Aorta (tissue), 5 donors: ENCODE measurements around the gene CAMSAP2. TPM values are rescaled to one million over a fixed set of nuclear protein-coding genes. Genes with fewer than 3 reads are reported as not detected.
A peak's percentile ranks its signal among the peaks of the same experiment; 100 is the strongest.

Experiments
- ATAC-seq: fragments of 200-7000 bp; cut with Tn5 transposase; one replicate; pipeline ENCODE4 v1.9.1; 2022; ENCODE audit warnings: moderate library complexity; ENCODE audit not compliant: low FRiP score
- DNase-seq, 2 donors: peaks; one replicate each; pipeline ENCODE4 v3.0.0-alpha.2; 2020
- H3K27ac ChIP-seq, 2 donors: one replicate each; pipeline ENCODE4 v1.5.1; 2013; ENCODE audit warnings: low read length in 2 of 2, mild to moderate bottlenecking in 2 of 2, moderate library complexity in 2 of 2, control low read depth in 1 of 2, inconsistent platforms in 1 of 2, low read depth in 1 of 2
- H3K27me3 ChIP-seq, 2 donors: one replicate each; pipeline ENCODE4 v1.6.1; 2013; ENCODE audit warnings: control low read depth in 1 of 2, low read length in 1 of 2, mild to moderate bottlenecking in 1 of 2, moderate library complexity in 1 of 2; ENCODE audit not compliant: insufficient read depth in 2 of 2, control insufficient read depth in 1 of 2
- H3K36me3 ChIP-seq, 2 donors: one replicate each; pipeline ENCODE4 v1.6.1; 2013; ENCODE audit warnings: control low read depth in 1 of 2, low read length in 1 of 2, mild to moderate bottlenecking in 1 of 2; ENCODE audit not compliant: insufficient read depth in 2 of 2, control insufficient read depth in 1 of 2
- H3K4me1 ChIP-seq, 2 donors: one replicate each; pipeline ENCODE4 v1.6.1; 2013; ENCODE audit warnings: low read length in 2 of 2, control low read depth in 1 of 2, mild to moderate bottlenecking in 1 of 2, moderate library complexity in 1 of 2; ENCODE audit not compliant: insufficient read depth in 2 of 2, control insufficient read depth in 1 of 2
- H3K4me3 ChIP-seq, 2 donors: one replicate each; pipeline ENCODE4 v1.5.1; 2013; ENCODE audit warnings: low read length in 2 of 2, control low read depth in 1 of 2, mild to moderate bottlenecking in 1 of 2
- H3K9me3 ChIP-seq: one replicate; pipeline ENCODE4 v1.6.1; 2013; ENCODE audit warnings: mild to moderate bottlenecking, low read length; ENCODE audit not compliant: control insufficient read depth
- WGBS, 2 donors: extraction: QIAGEN DNeasy Blood & Tissue Kit; methylation state at CpG; one replicate each; pipeline ENCODE4 v1.1.7; 2013; 5-methylcytosine and 5-hydroxymethylcytosine counted together
- intact Hi-C, 2 donors: fragments of 100-400 bp; cut with DNase I; formaldehyde crosslinking; loops; one replicate each; pipeline versions ENCODE4 v1.14.2 to v1.15.0; 2022
- polyA plus RNA-seq, 2 donors: library from polyadenylated mRNA; stranded (reverse); fragments of 200-250 nt; gene quantifications; one replicate each; pipeline ENCODE4 v1.2.3, GENCODE V29; 2013
- total RNA-seq, 2 donors: library from RNA; stranded (reverse); fragmentation: NEBNext Ultra II Directional; extraction: Animal tissue kit (Norgen Biotek cat#: 25700); gene quantifications; one replicate each; pipeline ENCODE4 v1.2.1, GENCODE V29; 2021
- donor health status: healthy with polysubstance abuse.
- donor health status: Bipolar disorder and iron deficiency.
- donor health status: DM: no; HTN: no; CAD: no.
- donor health status: DM: no; HTN: no; CAD: no.
- donor health status: DM: yes; HTN: yes; CAD: no.

Gene CAMSAP2
- total and polyA plus RNA-seq, 4 donors = 10.1 to 51.9 (median 31.9) TPM

GRCh38 chr1:200771625-200772555 lies 33.2 kb downstream of the CAMSAP2 start:
- Histone ChIP-seq H3K27me3 (no peaks in the 10 kb centered on the region), H3K4me3 (no peak overlapping the region), H3K9me3 (no peaks in the 10 kb centered on the region), H3K27ac (no peak overlapping the region), H3K4me1 (no peaks in the 10 kb centered on the region), H3K36me3 (peaks cover 0 to 3% of the 10 kb centered on the region in 2 donors)
- ATAC-seq (no peak), DNase-seq (no peak)
- intact Hi-C loops = no loop called here
- 95 to 97% methylated on average over 5 of the region's 5 CpGs for WGBS, 2 donors

GRCh38 chr1:200774311-200774710 lies 35.6 kb downstream of the CAMSAP2 start:
- Histone ChIP-seq H3K9me3 (no peaks in the 10 kb centered on the region), H3K4me3 (no peak overlapping the region), H3K27me3 (no peaks in the 10 kb centered on the region), H3K4me1 (peaks cover 0 to 4% of the 10 kb centered on the region in 2 donors), H3K27ac (peak overlapping the region in 1 of 2 donors; percentile 43), H3K36me3 (no peaks in the 10 kb centered on the region)
- intact Hi-C loops = no loop called here
- DNase-seq (no peak), ATAC-seq (no peak)
- WGBS, 2 donors = 31 to 34% methylated on average over 2 of the region's 2 CpGs

- no peak for ATAC-seq
Measured at GRCh38 chr1:200774735-200775444, 36.2 kb downstream of the CAMSAP2 start.

GRCh38 chr1:200775850-200776249 lies 37.2 kb downstream of the CAMSAP2 start:
- H3K9me3 ChIP-seq = no peaks in the 10 kb centered on the region
- H3K27me3 ChIP-seq = no peaks in the 10 kb centered on the region
- ATAC-seq = no peak
- DNase-seq = no peak
- intact Hi-C loops = no loop called here
- peaks cover 0 to 5% of the 10 kb centered on the region in 2 donors for H3K4me1 ChIP-seq
- H3K27ac ChIP-seq = no peak overlapping the region
- H3K4me3 ChIP-seq = no peak overlapping the region
- no peaks in the 10 kb centered on the region for H3K36me3 ChIP-seq

More at GRCh38 chr1:200774735-200775444, 36.2 kb downstream of the CAMSAP2 start:
- Histone ChIP-seq H3K4me3 (no peak overlapping the region), H3K27ac (peak overlapping the region; percentile 6 to 43), H3K4me1 (peaks cover 0 to 5% of the 10 kb centered on the region in 2 donors), H3K9me3 (no peaks in the 10 kb centered on the region), H3K36me3 (no peaks in the 10 kb centered on the region), H3K27me3 (no peaks in the 10 kb centered on the region)
- WGBS, 2 donors = 86 to 88% methylated on average over 2 of the region's 2 CpGs
- no peak for DNase-seq
- intact Hi-C loops = no loop called here

- Histone ChIP-seq H3K4me3 (no peak overlapping the region), H3K27ac (peak overlapping the region in 1 of 2 donors; percentile 63), H3K27me3 (no peaks in the 10 kb centered on the region), H3K9me3 (no peaks in the 10 kb centered on the region), H3K36me3 (no peaks in the 10 kb centered on the region), H3K4me1 (peaks cover 0 to 5% of the 10 kb centered on the region in 2 donors)
- ATAC-seq (no peak), DNase-seq (no peak)
- intact Hi-C loops = no loop called here
Measured at GRCh38 chr1:200776949-200777348, 38.3 kb downstream of the CAMSAP2 start.

- DNase-seq (no peak), ATAC-seq (no peak)
- Histone ChIP-seq H3K4me1 (peaks cover 0 to 5% of the 10 kb centered on the region in 2 donors), H3K9me3 (no peaks in the 10 kb centered on the region), H3K27me3 (no peaks in the 10 kb centered on the region), H3K27ac (no peak overlapping the region), H3K4me3 (no peak overlapping the region), H3K36me3 (no peaks in the 10 kb centered on the region)
- intact Hi-C loops = no loop called here
- 81 to 83% methylated on average over 4 of the region's 4 CpGs for WGBS, 2 donors
Measured at GRCh38 chr1:200778766-200779165, 40.1 kb downstream of the CAMSAP2 start.

- Histone ChIP-seq H3K27me3 (no peaks in the 10 kb centered on the region), H3K4me1 (peaks cover 0 to 5% of the 10 kb centered on the region in 2 donors), H3K36me3 (no peaks in the 10 kb centered on the region), H3K9me3 (no peaks in the 10 kb centered on the region), H3K4me3 (no peak overlapping the region), H3K27ac (no peak overlapping the region)
- DNase-seq = no peak
- intact Hi-C loops = no loop called here
- no peak for ATAC-seq
- 89 to 92% methylated on average over 2 of the region's 2 CpGs for WGBS, 2 donors
Measured at GRCh38 chr1:200779326-200779725, 40.6 kb downstream of the CAMSAP2 start.

- WGBS, 2 donors = 8 to 9% methylated on average over 5 of the region's 5 CpGs
- Histone ChIP-seq H3K4me1 (peaks cover 0 to 5% of the 10 kb centered on the region in 2 donors), H3K9me3 (no peaks in the 10 kb centered on the region), H3K27me3 (no peaks in the 10 kb centered on the region), H3K4me3 (peak overlapping the region in 1 of 2 donors; percentile 18), H3K27ac (no peak overlapping the region), H3K36me3 (no peaks in the 10 kb centered on the region)
- ATAC-seq = no peak
- no peak for DNase-seq
- intact Hi-C loops = loop anchor here in 1 of 2 donors (5.0 kb wide), 1 partner anchor 38 kb away; no protein-coding TSS in a partner anchor
Measured at GRCh38 chr1:200780545-200781369, 42.1 kb downstream of the CAMSAP2 start.
